Coronary artery (tissue), 2 donors: ENCODE results near the gene DUSP28.
A peak's percentile ranks its signal among the peaks of the same experiment; 100 is the strongest.

Experiments used
- DNase-seq: peaks from one replicate; pipeline ENCODE4 v3.0.0-alpha.2; 2017; ENCODE audit warnings: low spot score
- H3K27ac ChIP-seq, 2 donors: fragments of 200-600 bp; sonication (generic); one replicate each; pipeline ENCODE4 v1.5.1; 2016 to 2019
- H3K4me3 ChIP-seq: fragments of 200-600 bp; sonication (generic); 2 replicates; pipeline ENCODE4 v1.5.1; 2016; ENCODE audit warnings: mild to moderate bottlenecking, moderate library complexity
- CTCF ChIP-seq: fragments of 200-600 bp; sonication (generic); IDR thresholded peaks from one replicate; pipeline ENCODE4 v1.5.1; 2019; ENCODE audit warnings: antibody characterized with exemption

DUSP28 gene

GRCh38 chr2:240576036-240576435, 15.9 kb downstream of the DUSP28 start:
- no peak overlapping the region for H3K4me3 ChIP-seq

DNA sequence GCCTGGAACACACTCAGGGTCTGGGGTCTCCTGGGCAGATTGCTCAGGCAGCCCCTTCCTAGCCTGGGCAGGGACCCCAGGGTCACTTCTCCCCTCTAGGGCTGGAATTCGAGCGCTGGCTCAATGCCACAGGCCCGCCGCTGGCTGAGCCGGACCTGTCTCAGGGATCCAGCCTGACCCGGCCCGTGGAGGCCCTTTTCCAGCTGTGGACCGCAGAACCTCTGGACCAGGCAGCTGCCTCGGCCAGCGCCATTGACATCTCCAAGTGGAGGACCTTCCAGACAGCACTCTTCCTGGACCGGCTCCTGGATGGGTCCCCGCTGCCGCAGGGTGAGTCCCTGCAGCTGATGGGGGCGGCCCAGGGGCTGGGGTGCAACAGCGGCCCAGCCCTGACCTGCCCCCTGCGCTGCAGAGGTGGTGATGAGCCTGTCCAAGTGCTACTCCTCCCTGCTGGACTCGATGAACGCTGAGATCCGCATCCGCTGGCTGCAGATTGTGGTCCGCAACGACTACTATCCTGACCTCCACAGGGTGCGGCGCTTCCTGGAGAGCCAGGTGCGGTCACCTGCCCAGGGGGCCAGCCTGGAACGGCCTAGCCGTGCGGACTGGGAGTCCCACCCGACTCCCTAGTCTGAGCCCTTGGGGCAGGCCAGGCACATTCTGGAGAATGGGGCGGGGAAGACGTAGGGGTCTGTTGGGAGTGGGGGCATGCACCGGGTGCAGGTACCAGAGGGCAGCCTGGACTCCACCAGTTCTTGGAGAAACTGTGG, 16.5 kb downstream of the DUSP28 start:
- H3K4me3 ChIP-seq = no peak overlapping the region
- TF ChIP-seq CTCF = no peak
- no peak for DNase-seq
- H3K27ac ChIP-seq = no peak overlapping the region

More at GRCh38 chr2:240576036-240576435, 15.9 kb downstream of the DUSP28 start:
- TF ChIP-seq CTCF = no peak
- DNase-seq = no peak
- H3K27ac ChIP-seq = no peak overlapping the region

DNA sequence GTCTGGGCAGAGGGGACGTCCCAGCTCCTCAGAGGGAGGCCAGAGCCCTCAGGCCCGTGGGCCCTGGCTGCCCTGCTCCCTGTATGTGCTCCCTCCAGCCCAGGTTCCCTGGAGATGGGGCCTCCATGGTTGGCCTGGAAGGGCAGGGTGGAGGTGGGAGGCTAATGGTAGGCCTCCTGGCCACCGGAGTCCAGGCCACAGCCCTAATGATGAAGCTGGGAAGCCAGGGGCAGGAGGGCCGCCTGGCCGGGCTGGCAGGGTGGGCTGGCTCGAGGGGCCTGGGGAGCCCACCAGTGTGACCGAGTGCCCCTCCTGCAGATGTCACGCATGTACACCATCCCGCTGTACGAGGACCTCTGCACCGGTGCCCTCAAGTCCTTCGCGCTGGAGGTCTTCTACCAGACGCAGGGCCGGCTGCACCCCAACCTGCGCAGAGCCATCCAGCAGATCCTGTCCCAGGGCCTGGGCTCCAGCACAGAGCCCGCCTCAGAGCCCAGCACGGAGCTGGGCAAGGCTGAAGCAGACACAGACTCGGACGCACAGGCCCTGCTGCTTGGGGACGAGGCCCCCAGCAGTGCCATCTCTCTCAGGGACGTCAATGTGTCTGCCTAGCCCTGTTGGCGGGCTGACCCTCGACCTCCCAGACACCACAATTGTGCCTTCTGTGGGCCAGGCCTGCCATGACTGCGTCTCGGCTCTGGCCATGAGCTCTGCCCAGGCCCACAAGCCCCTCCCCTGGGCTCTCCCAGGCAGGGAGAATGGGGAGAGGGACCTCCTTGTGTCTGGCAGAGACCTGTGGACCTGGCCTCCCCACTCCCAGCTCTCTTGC, 17.3 kb downstream of the DUSP28 start:
- TF ChIP-seq CTCF = no peak
- no peak overlapping the region for H3K4me3 ChIP-seq

GRCh38 chr2:240578110-240578450, 17.9 kb downstream of the DUSP28 start:
- H3K27ac ChIP-seq = peak overlapping the region in 1 of 2 donors; percentile 43
- no peak for TF ChIP-seq CTCF
- no peak for DNase-seq
- H3K4me3 ChIP-seq = no peak overlapping the region

More for the DNA sequence above, 17.3 kb downstream of the DUSP28 start:
- DNase-seq = no peak
- H3K27ac ChIP-seq = peak overlapping the region in 1 of 2 donors; percentile 43

- Histone ChIP-seq H3K27ac (peak overlapping the region in 1 of 2 donors; percentile 43), H3K4me3 (no peak overlapping the region)
- DNase-seq = no peak
- no peak for TF ChIP-seq CTCF
Observed at GRCh38 chr2:240578488-240578887, 18.3 kb downstream of the DUSP28 start.

DNA sequence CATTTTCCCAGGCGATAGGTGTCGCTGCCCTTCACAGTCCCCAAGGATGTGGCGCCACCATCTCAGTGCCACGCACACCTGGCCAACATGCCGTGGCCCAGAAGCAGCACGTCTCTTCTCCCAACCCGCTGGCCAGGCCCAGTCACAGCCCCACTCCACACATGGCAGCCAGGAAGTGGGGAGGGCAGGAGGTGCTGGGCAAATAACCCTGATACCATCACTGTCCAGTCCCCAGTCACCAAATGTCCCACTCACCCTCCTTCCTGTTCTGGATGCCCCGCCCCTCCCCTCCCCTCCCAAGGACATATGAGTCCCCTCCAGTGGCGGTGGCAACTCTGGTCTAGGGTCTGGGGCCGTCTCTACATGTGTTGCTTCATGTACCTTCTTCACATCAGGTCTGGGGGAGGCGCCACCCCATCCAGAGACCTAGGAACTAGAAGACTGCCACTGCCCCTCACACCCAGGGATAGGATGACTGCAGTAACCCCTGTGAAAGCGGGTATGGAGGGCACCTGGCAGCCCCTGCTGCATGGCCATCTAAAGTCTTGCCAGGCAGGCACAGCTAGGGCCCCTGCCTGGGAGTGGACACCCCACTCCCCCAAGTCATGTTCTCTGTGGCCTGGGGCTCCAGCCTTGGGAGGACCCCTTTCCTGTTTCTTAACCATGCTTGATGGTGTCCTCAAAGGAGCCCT, 19.1 kb downstream of the DUSP28 start:
- TF ChIP-seq CTCF = no peak
- Histone ChIP-seq H3K4me3 (no peak overlapping the region), H3K27ac (peak overlapping the region; percentile 57 to 78)
- no peak for DNase-seq
